HepG2 (cell line): ENCODE measurements around the gene PDGFRB. TPM values are rescaled to one million over a fixed set of nuclear protein-coding genes. Genes with fewer than 3 reads are reported as not detected.

Source experiments
- ATAC-seq: fragments of 200-7000 bp; cut with Tn5 transposase; 3 replicates; pipeline ENCODE4 v1.9.1; 2020; ENCODE audit warnings: mild to moderate bottlenecking, moderate library complexity
- BruUV-seq: library from RNA; stranded (reverse); fragments of 400-500 nt; replicated peaks from 2 replicates; lab custom pipeline; 2021; lab: Mats Ljungman, UMichigan
- CTCF ChIA-PET: fragments of 300-600 bp; formaldehyde crosslinking; extraction: SDS; loops from one replicate; lab custom pipeline; 2021; ENCODE audit warnings: low total read pairs, inconsistent platforms, low intra/inter-chr PET ratio; lab: Yijun Ruan, JAX
- POLR2A ChIA-PET: fragments of 350-600 bp; sonication (Branson Sonifier 250); formaldehyde crosslinking; loops from one replicate; lab custom pipeline; 2020; ENCODE audit warnings: antibody characterized with exemption, inconsistent platforms; lab: Yijun Ruan, JAX
- DNase-seq: peaks from one replicate; pipeline ENCODE4 v3.0.0-alpha.2; 2015; ENCODE audit warnings: low spot score
- FAIRE-seq: peaks from 3 replicates; lab custom pipeline; 2011; peaks lifted over from hg19 to GRCh38; lab: Jason Lieb, UNC
- H2AFZ ChIP-seq: one replicate; pipeline ENCODE4 v1.6.1; 2011; ENCODE audit warnings: low read length, inconsistent platforms
- H3K27ac ChIP-seq: fragments of 300-600 bp; 3 replicates; pipeline ENCODE4 v1.8.0; 2011; ENCODE audit warnings: mixed run types, mild to moderate bottlenecking, mixed read lengths, low read length, inconsistent platforms; ENCODE audit not compliant: insufficient read depth; ENCODE audit errors: extremely low read length
- H3K27me3 ChIP-seq, 2 experiments: fragments of 200-600 bp in 1 of 2; 2 replicates in 1 of 2; 3 replicates in 1 of 2; pipeline versions ENCODE4 v1.6.0 to v1.8.0; 2011; ENCODE audit warnings: low read length in 2 of 2, mild to moderate bottlenecking in 2 of 2, moderate library complexity in 2 of 2, inconsistent platforms in 1 of 2; ENCODE audit not compliant: insufficient read depth in 2 of 2, control insufficient read depth in 1 of 2
- H3K36me3 ChIP-seq, 2 experiments: fragments of 200-600 bp in 1 of 2; replicated peaks in 1 of 2; 2 replicates in 1 of 2; 3 replicates in 1 of 2; pipeline versions ENCODE4 v1.5.1 to v1.8.0; 2011; ENCODE audit warnings: low read length in 2 of 2, inconsistent platforms in 1 of 2; ENCODE audit not compliant: insufficient read depth in 2 of 2, control insufficient read depth in 1 of 2
- H3K4me1 ChIP-seq: 2 replicates; pipeline ENCODE4 v1.5.1; 2012; ENCODE audit warnings: low read length, inconsistent platforms; ENCODE audit not compliant: insufficient read depth
- H3K4me2 ChIP-seq: 2 replicates; pipeline ENCODE4 v1.6.0; 2011; ENCODE audit warnings: low read depth, low read length, inconsistent platforms
- H3K4me3 ChIP-seq, 3 experiments: fragments of 200-600 bp in 1 of 3; sonication (generic), shearing (Covaris generic) in 1 of 3; replicated peaks in 1 of 3; 2 replicates each; pipeline ENCODE4 v1.5.1; 2011 to 2016; ENCODE audit warnings: low read length in 3 of 3, inconsistent platforms in 2 of 3, low read depth in 2 of 3, mild to moderate bottlenecking in 2 of 3, control low read depth in 1 of 3, mixed read lengths in 1 of 3; ENCODE audit not compliant: insufficient read depth in 1 of 3
- H3K79me2 ChIP-seq: one replicate; pipeline ENCODE4 v1.6.1; 2011; ENCODE audit warnings: low read length, inconsistent platforms; ENCODE audit not compliant: insufficient read depth
- H3K9ac ChIP-seq: 2 replicates; pipeline ENCODE4 v1.6.0; 2011; ENCODE audit warnings: mild to moderate bottlenecking, low read depth, low read length, inconsistent platforms; ENCODE audit not compliant: insufficient read depth
- H3K9me3 ChIP-seq: 2 replicates; pipeline ENCODE4 v1.5.1; 2012; ENCODE audit warnings: mild to moderate bottlenecking, low read length
- H4K20me1 ChIP-seq: 2 replicates; pipeline ENCODE4 v1.6.0; 2011; ENCODE audit warnings: inconsistent platforms, mild to moderate bottlenecking, low read length, moderate library complexity; ENCODE audit not compliant: insufficient read depth
- CBX2 ChIP-seq, 2 experiments: fragments of 200-600 bp in 1 of 2; sonication (generic); formaldehyde crosslinking in 1 of 2; IDR thresholded peaks; 2 replicates each; pipeline versions ENCODE4 v1.7.0 to v1.8.1; 2018 to 2022; ENCODE audit warnings: low read depth in 2 of 2, low read length in 1 of 2, mild to moderate bottlenecking in 1 of 2, missing genetic modification reagents in 1 of 2
- DNMT1 ChIP-seq: sonication (generic); formaldehyde crosslinking; IDR thresholded peaks from 2 replicates; pipeline ENCODE4 v1.5.1; 2020; ENCODE audit warnings: mild to moderate bottlenecking, missing genetic modification reagents
- ERF ChIP-seq: IDR thresholded peaks from 2 replicates; pipeline ENCODE4 v1.6.1; 2018; ENCODE audit warnings: missing biosample characterization, missing genetic modification reagents
- FOXK2 ChIP-seq: fragments of 450-650 bp; IDR thresholded peaks from 2 replicates; pipeline ENCODE4 v1.6.1; 2016
- HDAC6 ChIP-seq: fragments of 200-600 bp; sonication (generic); IDR thresholded peaks from 2 replicates; pipeline ENCODE4 v1.7.0; 2017; ENCODE audit warnings: mild to moderate bottlenecking, antibody characterized with exemption, low read length, low read depth
- HNF4A ChIP-seq: sonication (generic); formaldehyde crosslinking; IDR thresholded peaks from 2 replicates; pipeline ENCODE4 v1.4.0; 2020; ENCODE audit warnings: missing genetic modification reagents
- PLRG1 ChIP-seq: fragments of 450-650 bp; conservative IDR thresholded peaks from 2 replicates; pipeline ENCODE4 v1.6.1; 2016
- ZNF207 ChIP-seq: fragments of 450-650 bp; IDR thresholded peaks from 2 replicates; pipeline ENCODE4 v1.6.1; 2016; ENCODE audit warnings: antibody characterized with exemption, borderline replicate concordance
- ZNF724P ChIP-seq: sonication (generic); formaldehyde crosslinking; IDR thresholded peaks from 2 replicates; pipeline ENCODE4 v1.8.0; 2022; ENCODE audit warnings: missing genetic modification reagents, borderline replicate concordance
- ZNF776 ChIP-seq: sonication (generic); formaldehyde crosslinking; IDR thresholded peaks from 2 replicates; pipeline ENCODE4 v1.4.0; 2020; ENCODE audit warnings: mild to moderate bottlenecking, missing genetic modification reagents
- WGBS: methylation state at CpG from one replicate; pipeline ENCODE4 v1.1.6; 2017; ENCODE audit warnings: low lambda C conversion rate; 5-methylcytosine and 5-hydroxymethylcytosine counted together
- in situ Hi-C: cut with HindIII; loops from 2 replicates; pipeline ENCODE4 v1.10.0; 2017; ENCODE audit warnings: low pct_unique_long_range_greater_than_20kb; ENCODE audit not compliant: extremely low pct_ligation_motif_present
- intact Hi-C: fragments of 100-400 bp; cut with micrococcal nuclease; formaldehyde crosslinking; loops from one replicate; pipeline ENCODE4 v1.10.0; 2022; ENCODE audit not compliant: unreplicated experiment
- polyA plus RNA-seq, 8 experiments: library from polyadenylated mRNA; depleted of rRNA in 3 of 8; stranded (reverse) in 7 of 8; unstranded in 1 of 8; fragments of >200 nt; fragmentation: Illumina TruSeq in 4 of 8; extraction: Trizol in 4 of 8; gene quantifications; 2 replicates each; pipeline versions ENCODE4 v1.2.1 to v1.2.3, GENCODE V29; 2011 to 2016; ENCODE audit warnings: low read depth in 4 of 8, missing spikeins in 1 of 8, mixed read lengths in 1 of 8; ENCODE audit not compliant: insufficient read depth in 1 of 8
- total RNA-seq, 5 experiments: library from RNA; depleted of rRNA; stranded (reverse); fragments of >200 nt; fragmentation: Illumina TruSeq; extraction: Trizol; gene quantifications; 2 replicates each; pipeline ENCODE4 v1.2.3, GENCODE V29; 2016; ENCODE audit warnings: low read depth in 1 of 5
- TF ChIP-seq, protein P1 (sequence below): sonication (generic); formaldehyde crosslinking; IDR thresholded peaks from 2 replicates; pipeline ENCODE4 v1.4.0; 2020; ENCODE audit warnings: missing genetic modification reagents, mild to moderate bottlenecking, borderline replicate concordance
- TF ChIP-seq, protein P2 (sequence below): sonication (generic); formaldehyde crosslinking; IDR thresholded peaks from 2 replicates; pipeline ENCODE4 v1.9.0; 2022; ENCODE audit warnings: low read depth, missing genetic modification reagents
- TF ChIP-seq, protein P3 (sequence below): IDR thresholded peaks from 2 replicates; pipeline ENCODE4 v1.6.1; 2012; ENCODE audit warnings: low read length, improper control_type of control experiment

The PDGFRB gene
- total and polyA plus RNA-seq, 2 of the 13 experiments (the other 11 are each of a cell fraction or from before 2014, with no cell fraction given), result 4.0 to 21.0 TPM

DNA sequence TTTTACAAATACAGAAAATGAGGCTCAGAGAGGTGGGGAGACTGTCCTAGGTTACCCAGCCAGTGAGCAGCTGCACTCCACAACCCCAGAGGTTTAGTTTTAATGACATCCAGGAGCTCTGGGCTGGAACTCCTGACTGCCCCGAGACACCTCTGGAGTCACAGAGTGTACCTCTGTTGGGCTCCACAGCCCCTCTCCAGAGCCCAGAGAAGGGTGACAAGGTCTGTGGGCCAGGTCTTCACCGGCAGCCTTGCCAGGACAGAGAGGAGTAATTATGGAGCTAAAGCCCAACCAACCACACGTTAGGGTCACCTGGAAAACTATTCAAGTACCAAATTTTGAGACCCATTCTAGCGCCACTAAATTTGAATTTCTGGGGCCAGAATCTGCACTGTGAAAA lies 22.1 kb upstream of the PDGFRB start (continued):
- TF ChIP-seq ZNF724P (no peak), DNMT1 (CRISPR knock-in tag) (no peak), FOXK2 (no peak), ZNF207 (no peak)

DNA sequence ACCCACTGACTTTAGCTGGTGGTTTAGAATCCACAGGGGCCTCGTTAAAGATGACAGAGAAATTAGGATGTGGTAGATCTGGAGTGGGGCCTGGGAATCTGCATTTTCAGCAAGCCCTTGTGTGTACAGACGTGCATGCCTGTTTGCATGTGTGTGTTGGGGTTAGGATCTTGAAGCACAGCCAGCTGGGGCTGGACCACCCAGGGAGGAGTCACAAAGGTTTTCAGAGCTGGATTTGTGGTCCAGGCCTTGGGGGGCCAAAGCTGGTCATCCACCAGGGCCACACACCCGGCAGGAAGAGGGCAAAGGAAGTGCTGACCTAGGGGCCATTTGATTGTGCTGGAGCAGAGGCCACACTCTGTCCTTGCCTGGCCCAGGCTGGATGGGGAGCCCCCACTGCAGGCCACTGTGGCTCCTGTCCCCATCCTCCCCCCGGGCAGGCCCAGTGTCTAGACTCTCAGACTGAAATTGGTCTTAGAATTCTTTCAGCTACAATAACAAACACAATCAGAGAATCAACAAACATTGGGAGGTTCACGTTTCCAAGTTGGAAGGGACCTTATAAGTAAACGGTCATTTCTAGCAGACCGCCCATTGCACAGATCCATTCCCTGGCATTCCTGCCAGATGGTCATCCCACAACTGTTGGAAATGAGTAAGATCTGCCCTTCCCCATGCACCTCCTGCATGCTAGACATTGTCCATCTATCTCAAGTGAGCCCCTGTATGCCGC lies 21.3 kb upstream of the PDGFRB start:
- peaks cover under 1 to 28% of the 10 kb centered on the region in 2 experiments; a peak in 3 of 5 replicates for H3K27me3 ChIP-seq
- ChIA-PET CTCF (interaction anchor here (2.4 kb wide), 1 partner anchor 47 kb away, joined by 30 read pairs; no protein-coding TSS in a partner anchor), POLR2A (interaction anchor here (1.8 kb wide), 1 partner anchor 34 kb away, joined by 4 read pairs; no protein-coding TSS in a partner anchor)
- no TSS peak for BruUV-seq
- no peaks in the 10 kb centered on the region for H3K79me2 ChIP-seq
- H3K27ac ChIP-seq, result no peak overlapping the region
- intact Hi-C loops, result no loop called here
- in situ Hi-C loops, result loop anchor here (5.0 kb wide), 1 partner anchor 50 kb away; no protein-coding TSS in a partner anchor
- H3K4me2 ChIP-seq, result no peak overlapping the region
- FAIRE-seq (no peak), ATAC-seq (no peak), DNase-seq (no peak)
- WGBS, result 33% methylated on average over 7 of the region's 8 CpGs
- H3K9ac ChIP-seq, result no peak overlapping the region
- no peaks in the 10 kb centered on the region for H3K36me3 ChIP-seq
- no peak overlapping the region for H3K4me3 ChIP-seq
- H3K4me1 ChIP-seq, result peaks cover 14% of the 10 kb centered on the region
- H2AFZ ChIP-seq, result no peak overlapping the region
- no peaks in the 10 kb centered on the region for H3K9me3 ChIP-seq
- H4K20me1 ChIP-seq, result no peaks in the 10 kb centered on the region
- TF ChIP-seq ZNF776 (CRISPR knock-in tag), result no peak
- no peak for TF ChIP-seq PLRG1
- TF ChIP-seq, protein P1, sequence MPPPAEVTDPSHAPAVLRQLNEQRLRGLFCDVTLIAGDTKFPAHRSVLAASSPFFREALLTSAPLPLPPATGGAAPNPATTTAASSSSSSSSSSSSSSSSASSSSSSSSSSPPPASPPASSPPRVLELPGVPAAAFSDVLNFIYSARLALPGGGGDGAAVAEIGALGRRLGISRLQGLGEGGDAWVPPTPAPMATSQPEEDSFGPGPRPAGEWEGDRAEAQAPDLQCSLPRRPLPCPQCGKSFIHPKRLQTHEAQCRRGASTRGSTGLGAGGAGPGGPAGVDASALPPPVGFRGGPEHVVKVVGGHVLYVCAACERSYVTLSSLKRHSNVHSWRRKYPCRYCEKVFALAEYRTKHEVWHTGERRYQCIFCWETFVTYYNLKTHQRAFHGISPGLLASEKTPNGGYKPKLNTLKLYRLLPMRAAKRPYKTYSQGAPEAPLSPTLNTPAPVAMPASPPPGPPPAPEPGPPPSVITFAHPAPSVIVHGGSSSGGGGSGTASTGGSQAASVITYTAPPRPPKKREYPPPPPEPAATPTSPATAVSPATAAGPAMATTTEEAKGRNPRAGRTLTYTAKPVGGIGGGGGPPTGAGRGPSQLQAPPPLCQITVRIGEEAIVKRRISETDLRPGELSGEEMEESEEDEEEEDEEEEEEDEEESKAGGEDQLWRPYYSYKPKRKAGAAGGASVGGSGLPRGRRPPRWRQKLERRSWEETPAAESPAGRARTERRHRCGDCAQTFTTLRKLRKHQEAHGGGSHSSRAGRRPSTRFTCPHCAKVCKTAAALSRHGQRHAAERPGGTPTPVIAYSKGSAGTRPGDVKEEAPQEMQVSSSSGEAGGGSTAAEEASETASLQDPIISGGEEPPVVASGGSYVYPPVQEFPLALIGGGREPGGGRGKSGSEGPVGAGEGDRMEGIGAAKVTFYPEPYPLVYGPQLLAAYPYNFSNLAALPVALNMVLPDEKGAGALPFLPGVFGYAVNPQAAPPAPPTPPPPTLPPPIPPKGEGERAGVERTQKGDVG (CRISPR knock-in tag), result no peak
- TF ChIP-seq, protein P2, sequence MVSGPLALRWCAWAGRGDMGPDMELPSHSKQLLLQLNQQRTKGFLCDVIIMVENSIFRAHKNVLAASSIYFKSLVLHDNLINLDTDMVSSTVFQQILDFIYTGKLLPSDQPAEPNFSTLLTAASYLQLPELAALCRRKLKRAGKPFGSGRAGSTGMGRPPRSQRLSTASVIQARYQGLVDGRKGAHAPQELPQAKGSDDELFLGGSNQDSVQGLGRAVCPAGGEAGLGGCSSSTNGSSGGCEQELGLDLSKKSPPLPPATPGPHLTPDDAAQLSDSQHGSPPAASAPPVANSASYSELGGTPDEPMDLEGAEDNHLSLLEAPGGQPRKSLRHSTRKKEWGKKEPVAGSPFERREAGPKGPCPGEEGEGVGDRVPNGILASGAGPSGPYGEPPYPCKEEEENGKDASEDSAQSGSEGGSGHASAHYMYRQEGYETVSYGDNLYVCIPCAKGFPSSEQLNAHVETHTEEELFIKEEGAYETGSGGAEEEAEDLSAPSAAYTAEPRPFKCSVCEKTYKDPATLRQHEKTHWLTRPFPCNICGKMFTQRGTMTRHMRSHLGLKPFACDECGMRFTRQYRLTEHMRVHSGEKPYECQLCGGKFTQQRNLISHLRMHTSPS (CRISPR knock-in tag), result no peak
- no peak for TF ChIP-seq CBX2 (IDR thresholded peaks at IDR 0.05; ENCODE audit: low read depth, low read length)
- no peak for TF ChIP-seq CBX2 (CRISPR knock-in tag; IDR thresholded peaks at IDR 0.05; ENCODE audit: low read depth)
- no peak for TF ChIP-seq HDAC6
- TF ChIP-seq HNF4A (CRISPR knock-in tag), result no peak
- TF ChIP-seq, protein P3, sequence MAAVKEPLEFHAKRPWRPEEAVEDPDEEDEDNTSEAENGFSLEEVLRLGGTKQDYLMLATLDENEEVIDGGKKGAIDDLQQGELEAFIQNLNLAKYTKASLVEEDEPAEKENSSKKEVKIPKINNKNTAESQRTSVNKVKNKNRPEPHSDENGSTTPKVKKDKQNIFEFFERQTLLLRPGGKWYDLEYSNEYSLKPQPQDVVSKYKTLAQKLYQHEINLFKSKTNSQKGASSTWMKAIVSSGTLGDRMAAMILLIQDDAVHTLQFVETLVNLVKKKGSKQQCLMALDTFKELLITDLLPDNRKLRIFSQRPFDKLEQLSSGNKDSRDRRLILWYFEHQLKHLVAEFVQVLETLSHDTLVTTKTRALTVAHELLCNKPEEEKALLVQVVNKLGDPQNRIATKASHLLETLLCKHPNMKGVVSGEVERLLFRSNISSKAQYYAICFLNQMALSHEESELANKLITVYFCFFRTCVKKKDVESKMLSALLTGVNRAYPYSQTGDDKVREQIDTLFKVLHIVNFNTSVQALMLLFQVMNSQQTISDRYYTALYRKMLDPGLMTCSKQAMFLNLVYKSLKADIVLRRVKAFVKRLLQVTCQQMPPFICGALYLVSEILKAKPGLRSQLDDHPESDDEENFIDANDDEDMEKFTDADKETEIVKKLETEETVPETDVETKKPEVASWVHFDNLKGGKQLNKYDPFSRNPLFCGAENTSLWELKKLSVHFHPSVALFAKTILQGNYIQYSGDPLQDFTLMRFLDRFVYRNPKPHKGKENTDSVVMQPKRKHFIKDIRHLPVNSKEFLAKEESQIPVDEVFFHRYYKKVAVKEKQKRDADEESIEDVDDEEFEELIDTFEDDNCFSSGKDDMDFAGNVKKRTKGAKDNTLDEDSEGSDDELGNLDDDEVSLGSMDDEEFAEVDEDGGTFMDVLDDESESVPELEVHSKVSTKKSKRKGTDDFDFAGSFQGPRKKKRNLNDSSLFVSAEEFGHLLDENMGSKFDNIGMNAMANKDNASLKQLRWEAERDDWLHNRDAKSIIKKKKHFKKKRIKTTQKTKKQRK, result no peak
- TF ChIP-seq ERF (CRISPR knock-in tag), result no peak
